OCI-LY7 (cell line): ENCODE results near the gene ZFP36.
"Not testable (repeated sequence)": the region's sequence is repeated elsewhere in the genome, so short reads cannot be mapped to it uniquely, and the experiment has no call there.

Source experiments
- CTCF ChIP-seq: fragments of 200-600 bp; sonication (generic); conservative IDR thresholded peaks from 2 replicates; pipeline ENCODE4 v1.5.1; 2014; ENCODE audit warnings: mild to moderate bottlenecking, antibody characterized with exemption, low read length, moderate library complexity, mixed read lengths
- EZH2phosphoT487 ChIP-seq: fragments of 200-600 bp; sonication (generic); IDR thresholded peaks from 2 replicates; pipeline ENCODE4 v1.6.1; 2018; ENCODE audit warnings: low read depth, borderline replicate concordance, mild to moderate bottlenecking, mixed run types, antibody characterized with exemption, low read length, moderate library complexity, mixed read lengths

- not testable (repeated sequence) for TF ChIP-seq CTCF, EZH2phosphoT487
Measured at GRCh38 chr19:39379366-39379765, 27.3 kb upstream of the ZFP36 start.
